ENCODE results near the gene COL13A1. TPM values are rescaled to one million over a fixed set of nuclear protein-coding genes. Genes with fewer than 3 reads are reported as not detected.

The COL13A1 gene
- total and polyA plus RNA-seq, 10 donors = 4.1 to 16.1 (median 9.5) TPM

GRCh38 chr10:69820817-69821216 lies 19.1 kb downstream of the COL13A1 start:
- TF ChIP-seq CTCF (IDR thresholded peaks at IDR 0.05 in 8 of 11, conservative IDR thresholded peaks at IDR 0.05 in 3 of 11) = no peak
- TF ChIP-seq POLR2AphosphoS5 (IDR thresholded peaks at IDR 0.05) = no peak
- TF ChIP-seq POLR2A (IDR thresholded peaks at IDR 0.05) = no peak
- DNase-seq = no peak
- H3K27ac ChIP-seq = no peak overlapping the region
- H3K4me3 ChIP-seq = no peak overlapping the region
- 81 to 89% (median 85%) methylated on average over 4 of the region's 4 CpGs for WGBS, 5 donors
- H3K4me1 ChIP-seq = peaks cover 0 to 32% (median 18%) of the 10 kb centered on the region in 6 donors
- intact Hi-C loops (cut with DNase I; ENCODE audit: low total_unique reads) = no loop called here
- H3K27me3 ChIP-seq (replicated peaks in 1 of 7) = no peaks in the 10 kb centered on the region
- no peaks in the 10 kb centered on the region for H3K36me3 ChIP-seq
- H3K9me3 ChIP-seq = peaks cover 0 to 4% (median 0%) of the 10 kb centered on the region in 8 donors

- Histone ChIP-seq H3K4me1 (peaks cover 0 to 31% (median 5%) of the 10 kb centered on the region in 6 donors), H3K27ac (peak overlapping the region in 5 of 8 donors; percentile 30 to 62 (median 37)), H3K36me3 (no peaks in the 10 kb centered on the region), H3K27me3 (replicated peaks in 1 of 7) (peaks cover 0 to 18% (median 0%) of the 10 kb centered on the region in 7 donors), H3K9me3 (no peaks in the 10 kb centered on the region), H3K4me3 (no peak overlapping the region)
- no peak for DNase-seq
- TF ChIP-seq POLR2A (IDR thresholded peaks at IDR 0.05) (no peak), POLR2AphosphoS5 (IDR thresholded peaks at IDR 0.05) (peak; percentile 26 to 72 (median 67))
- intact Hi-C loops (cut with DNase I; ENCODE audit: low total_unique reads) = no loop called here
- 52 to 87% (median 77%) methylated on average over 6 of the region's 6 CpGs for WGBS, 5 donors
These were observed 23.9 kb downstream of the COL13A1 start for GRCh38 chr10:69825604-69826003.

- H3K9me3 ChIP-seq = no peaks in the 10 kb centered on the region
- peak overlapping the region in 4 of 8 donors; percentile 32 to 62 (median 40) for H3K27ac ChIP-seq
- H3K27me3 ChIP-seq (replicated peaks in 1 of 7) = peaks cover 0 to 18% (median 0%) of the 10 kb centered on the region in 7 donors
- no peak overlapping the region for H3K4me3 ChIP-seq
- TF ChIP-seq POLR2AphosphoS5 (IDR thresholded peaks at IDR 0.05) (no peak), CTCF (IDR thresholded peaks at IDR 0.05 in 8 of 11, conservative IDR thresholded peaks at IDR 0.05 in 3 of 11) (no peak), POLR2A (IDR thresholded peaks at IDR 0.05) (no peak)
- intact Hi-C loops (cut with DNase I; ENCODE audit: low total_unique reads) = no loop called here
- peaks cover 0 to 31% (median 5%) of the 10 kb centered on the region in 6 donors for H3K4me1 ChIP-seq
- no peak for DNase-seq
- no peaks in the 10 kb centered on the region for H3K36me3 ChIP-seq
- 68 to 89% (median 80%) methylated on average over 9 of the region's 9 CpGs for WGBS, 5 donors
These were observed 24.4 kb downstream of the COL13A1 start for GRCh38 chr10:69826094-69826493.

- no peak for DNase-seq
- WGBS, 5 donors = 84 to 93% (median 91%) methylated on average over 7 of the region's 7 CpGs
- Histone ChIP-seq H3K4me1 (peaks cover 0 to 31% (median 5%) of the 10 kb centered on the region in 6 donors), H3K27ac (no peak overlapping the region), H3K27me3 (replicated peaks in 1 of 7) (peaks cover 0 to 18% (median 0%) of the 10 kb centered on the region in 7 donors), H3K4me3 (no peak overlapping the region), H3K36me3 (no peaks in the 10 kb centered on the region), H3K9me3 (no peaks in the 10 kb centered on the region)
- intact Hi-C loops (cut with DNase I; ENCODE audit: low total_unique reads) = no loop called here
- TF ChIP-seq POLR2AphosphoS5 (IDR thresholded peaks at IDR 0.05) = no peak
- TF ChIP-seq CTCF (IDR thresholded peaks at IDR 0.05 in 8 of 11, conservative IDR thresholded peaks at IDR 0.05 in 3 of 11) = no peak
- no peak for TF ChIP-seq POLR2A (IDR thresholded peaks at IDR 0.05)
These were observed 25.3 kb downstream of the COL13A1 start for GRCh38 chr10:69826789-69827554.
